SK-N-SH (cell line): ENCODE results near the gene CHST6. TPM values are rescaled to one million over a fixed set of nuclear protein-coding genes. Genes with fewer than 3 reads are reported as not detected.
"Not testable (repeated sequence)": the region's sequence is repeated elsewhere in the genome, so short reads cannot be mapped to it uniquely, and the experiment has no call there.

Source experiments
- CTCF ChIA-PET: fragments of 300-600, 350-600 bp; formaldehyde crosslinking; extraction: SDS; loops from one replicate; lab custom pipeline; 2021; lab: Yijun Ruan, JAX
- POLR2A ChIA-PET: fragments of 350-600 bp; sonication (Branson Sonifier 250); formaldehyde crosslinking; extraction: SDS; loops from one replicate; lab custom pipeline; 2020; ENCODE audit warnings: antibody characterized with exemption, inconsistent platforms; lab: Yijun Ruan, JAX
- DNase-seq: peaks from one replicate; pipeline ENCODE4 v3.0.0; 2012
- H2AFZ ChIP-seq: fragments of 200-600 bp; sonication (generic); 2 replicates; pipeline ENCODE4 v1.8.1; 2016; ENCODE audit warnings: antibody characterized with exemption, mild to moderate bottlenecking, low read depth
- H3F3A ChIP-seq: fragments of 200-600 bp; sonication (generic); replicated peaks from 2 replicates; pipeline ENCODE3; 2016; ENCODE audit warnings: antibody characterized with exemption, mild to moderate bottlenecking; ENCODE audit not compliant: insufficient read depth
- H3K27ac ChIP-seq, 2 experiments: fragments of 200-500 bp in 1 of 2; fragments of 200-600 bp in 1 of 2; sonication (Bioruptor generic) in 1 of 2; sonication (generic), shearing (Covaris generic) in 1 of 2; 2 replicates each; pipeline versions ENCODE4 v1.5.1 to v1.6.1; 2014 to 2016; ENCODE audit warnings: low read depth in 2 of 2, inconsistent platforms in 1 of 2, low read length in 1 of 2, mild to moderate bottlenecking in 1 of 2, mixed read lengths in 1 of 2
- H3K27me3 ChIP-seq: fragments of 200-600 bp; sonication (generic), shearing (Covaris generic); 2 replicates; pipeline ENCODE4 v1.6.1; 2016; ENCODE audit warnings: mixed run types; ENCODE audit not compliant: insufficient read depth
- H3K36me3 ChIP-seq, 2 experiments: fragments of 200-500 bp in 1 of 2; fragments of 200-600 bp in 1 of 2; sonication (Bioruptor generic) in 1 of 2; sonication (generic) in 1 of 2; replicated peaks in 1 of 2; 2 replicates each; pipeline versions ENCODE3 to v1.5.1; 2014 to 2016; ENCODE audit warnings: low read length in 1 of 2, mild to moderate bottlenecking in 1 of 2; ENCODE audit not compliant: insufficient read depth in 2 of 2, control insufficient read depth in 1 of 2
- H3K4me1 ChIP-seq, 2 experiments: fragments of 200-500 bp in 1 of 2; fragments of 200-600 bp in 1 of 2; sonication (Bioruptor generic) in 1 of 2; sonication (generic), shearing (Covaris generic) in 1 of 2; 2 replicates each; pipeline versions ENCODE4 v1.5.1 to v1.6.1; 2014 to 2016; ENCODE audit warnings: low read depth in 1 of 2, low read length in 1 of 2, mixed run types in 1 of 2; ENCODE audit not compliant: insufficient read depth in 2 of 2, control insufficient read depth in 1 of 2
- H3K4me2 ChIP-seq: fragments of 200-600 bp; sonication (generic), shearing (Covaris generic); 2 replicates; pipeline ENCODE4 v1.6.1; 2017; ENCODE audit warnings: mixed run types
- H3K4me3 ChIP-seq, 2 experiments: fragments of 200-500 bp in 1 of 2; fragments of 200-600 bp in 1 of 2; sonication (Bioruptor generic) in 1 of 2; sonication (generic), shearing (Covaris generic) in 1 of 2; 2 replicates each; pipeline versions ENCODE4 v1.5.1 to v1.8.1; 2014 to 2016; ENCODE audit warnings: low read depth in 2 of 2, inconsistent platforms in 1 of 2, low read length in 1 of 2, mild to moderate bottlenecking in 1 of 2, mixed read lengths in 1 of 2, moderate library complexity in 1 of 2
- H3K79me2 ChIP-seq: fragments of 200-600 bp; sonication (generic); 2 replicates; pipeline ENCODE4 v1.8.1; 2017; ENCODE audit warnings: mild to moderate bottlenecking; ENCODE audit not compliant: insufficient read depth
- H3K9ac ChIP-seq: fragments of 200-600 bp; sonication (generic); 2 replicates; pipeline ENCODE4 v1.6.1; 2017; ENCODE audit warnings: mixed run types
- H3K9me2 ChIP-seq: fragments of 200-600 bp; sonication (generic); 2 replicates; pipeline ENCODE4 v1.6.1; 2017; ENCODE audit warnings: mixed run types
- H3K9me3 ChIP-seq: fragments of 200-600 bp; sonication (generic); 2 replicates; pipeline ENCODE4 v1.6.1; 2017; ENCODE audit warnings: mixed run types, mild to moderate bottlenecking, moderate library complexity
- H4K20me1 ChIP-seq: fragments of 200-600 bp; sonication (generic); 2 replicates; pipeline ENCODE4 v1.6.1; 2017; ENCODE audit warnings: mild to moderate bottlenecking, mixed run types; ENCODE audit not compliant: insufficient read depth
- CTCF ChIP-seq: fragments of 200-600 bp; sonication (generic); IDR thresholded peaks from 2 replicates; pipeline ENCODE4 v1.6.1; 2017; ENCODE audit warnings: antibody characterized with exemption, mild to moderate bottlenecking, moderate library complexity
- FOSL2 ChIP-seq: IDR thresholded peaks from 2 replicates; pipeline ENCODE4 v1.4.0; 2012; ENCODE audit warnings: low read depth, mild to moderate bottlenecking, moderate library complexity, borderline replicate concordance
- FOXJ3 ChIP-seq: sonication (generic); formaldehyde crosslinking; IDR thresholded peaks from 2 replicates; pipeline ENCODE4 v1.5.1; 2020; ENCODE audit warnings: mild to moderate bottlenecking, missing genetic modification reagents
- GATA2 ChIP-seq: sonication (generic); formaldehyde crosslinking; IDR thresholded peaks from 2 replicates; pipeline ENCODE4 v1.5.0; 2020; ENCODE audit warnings: mild to moderate bottlenecking, missing genetic modification reagents
- JUND ChIP-seq: IDR thresholded peaks from 2 replicates; pipeline ENCODE4 v1.4.0; 2012
- MEF2A ChIP-seq: IDR thresholded peaks from 2 replicates; pipeline ENCODE4 v1.4.0; 2012; ENCODE audit warnings: low read depth, borderline replicate concordance
- MXI1 ChIP-seq: IDR thresholded peaks from 2 replicates; pipeline ENCODE4 v1.6.1; 2012; ENCODE audit warnings: mild to moderate bottlenecking, low read depth, low read length, improper control_type of control experiment
- NFIC ChIP-seq: IDR thresholded peaks from 2 replicates; pipeline ENCODE4 v1.4.0; 2012; ENCODE audit warnings: borderline replicate concordance
- PBX3 ChIP-seq: IDR thresholded peaks from 2 replicates; pipeline ENCODE4; 2012
- RAD21 ChIP-seq: IDR thresholded peaks from 2 replicates; pipeline ENCODE4 v1.6.1; 2012; ENCODE audit warnings: mild to moderate bottlenecking, low read length
- RFX5 ChIP-seq: IDR thresholded peaks from 2 replicates; pipeline ENCODE4 v1.6.1; 2012; ENCODE audit warnings: mild to moderate bottlenecking, improper control_type of control experiment, low read length
- SIN3A ChIP-seq: IDR thresholded peaks from 2 replicates; pipeline ENCODE4 v1.6.1; 2012; ENCODE audit warnings: low read depth, mild to moderate bottlenecking, low read length, moderate library complexity, borderline replicate concordance
- SMC3 ChIP-seq: IDR thresholded peaks from 2 replicates; pipeline ENCODE4 v1.6.1; 2012; ENCODE audit warnings: low read depth, low read length, improper control_type of control experiment
- TEAD4 ChIP-seq: IDR thresholded peaks from 2 replicates; pipeline ENCODE4 v1.4.0; 2012; ENCODE audit warnings: mild to moderate bottlenecking, borderline replicate concordance; ENCODE audit not compliant: insufficient read depth
- USF1 ChIP-seq: IDR thresholded peaks from 2 replicates; pipeline ENCODE4 v1.4.0; 2012; ENCODE audit warnings: low read depth, borderline replicate concordance
- YY1 ChIP-seq: IDR thresholded peaks from 2 replicates; pipeline ENCODE4 v1.4.0; 2012; ENCODE audit warnings: low read depth, mild to moderate bottlenecking
- ZBTB33 ChIP-seq: IDR thresholded peaks from 2 replicates; pipeline ENCODE4 v1.4.0; 2012; ENCODE audit warnings: low read depth, borderline replicate concordance
- WGBS: methylation state at CpG from one replicate; pipeline ENCODE4 v1.1.6; 2017; ENCODE audit warnings: low lambda C conversion rate; 5-methylcytosine and 5-hydroxymethylcytosine counted together
- polyA plus RNA-seq, 3 experiments: library from polyadenylated mRNA; depleted of rRNA; stranded (reverse); fragments of >200 nt; gene quantifications; 2 replicates each; pipeline ENCODE4 v1.2.3, GENCODE V29; 2012

Gene CHST6
- polyA plus RNA-seq (2012; rRNA removed): 0.26 and 0.30 TPM in 2 replicates
- 0.17 and 0.19 TPM in 2 replicates for polyA plus RNA-seq (2012; cell fraction: cytosol; rRNA removed)
- 0.27 and 0.31 TPM in 2 replicates for polyA plus RNA-seq (2012; cell fraction: nucleus; rRNA removed)

- Histone ChIP-seq H4K20me1 (no peaks in the 10 kb centered on the region), H3K9ac (no peak within 1 kb of the TSS)
- POLR2A ChIA-PET: interaction anchor here (0.7 kb wide), 1 partner anchor 32 kb away, joined by 4 read pairs; no protein-coding TSS in a partner anchor
Measured at GRCh38 chr16:75495076-75495674, at the start of gene CHST6. Gene CHST6 (minus strand): TSS chr16:75495441. CDS start chr16:75479828, 15,613 bp downstream.

GRCh38 chr16:75542462-75542861 is 47.2 kb upstream of the CHST6 start:
- H3K9ac ChIP-seq, H3K9me2 ChIP-seq, H2AFZ ChIP-seq, H3K4me3 ChIP-seq, H3K79me2 ChIP-seq, H3K27me3 ChIP-seq, DNase-seq, H3F3A ChIP-seq, POLR2A ChIA-PET, H3K4me2 ChIP-seq, H3K9me3 ChIP-seq, H4K20me1 ChIP-seq, H3K4me1 ChIP-seq, H3K27ac ChIP-seq: not testable (repeated sequence)
- 94% methylated on average over 2 of the region's 8 CpGs for WGBS
- CTCF ChIA-PET: interaction anchor here (1.5 to 2.0 kb wide), 2 partner anchors 12 to 25 kb away, joined by 4 read pairs; no protein-coding TSS in a partner anchor
- peaks cover 0 to 14% of the 10 kb centered on the region in 2 experiments for H3K36me3 ChIP-seq

More at GRCh38 chr16:75495076-75495674, at the start of gene CHST6:
- peak; percentile 67 for DNase-seq
- Histone ChIP-seq H3K4me1 (peaks cover 7 to 12% of the 10 kb centered on the region in 2 experiments; a peak in 2 of 4 replicates), H3F3A (peaks cover 4% of the 10 kb centered on the region), H3K4me3 (peak within 1 kb of the TSS in 1 of 2 experiments; percentile 37; a peak in 2 of 4 replicates), H3K36me3 (no peaks in the 10 kb centered on the region), H3K27me3 (no peaks in the 10 kb centered on the region), H2AFZ (no peak within 1 kb of the TSS), H3K79me2 (no peaks in the 10 kb centered on the region), H3K9me2 (no peaks in the 10 kb centered on the region), H3K4me2 (peak within 1 kb of the TSS; percentile 60; the same call in 1 of the 2 replicates), H3K27ac (no peak within 1 kb of the TSS), H3K9me3 (no peaks in the 10 kb centered on the region)
- no peak for TF ChIP-seq TEAD4
- TF ChIP-seq JUND: no peak
- TF ChIP-seq ZBTB33: no peak
- no peak for TF ChIP-seq YY1
- no peak for TF ChIP-seq RAD21
- TF ChIP-seq CTCF: no peak
- TF ChIP-seq MEF2A: no peak
- no peak for TF ChIP-seq NFIC
- no peak for TF ChIP-seq SIN3A
- TF ChIP-seq FOXJ3 (CRISPR knock-in tag): no peak
- TF ChIP-seq USF1: no peak
- no peak for TF ChIP-seq FOSL2
- no peak for TF ChIP-seq PBX3
- TF ChIP-seq SMC3: no peak
- TF ChIP-seq RFX5: no peak
- no peak for TF ChIP-seq GATA2 (CRISPR knock-in tag)
- TF ChIP-seq MXI1: no peak
- CTCF ChIA-PET: interaction anchor here (1.0 to 2.7 kb wide), 6 partner anchors 22 to 296 kb away, joined by 3 to 15 read pairs (median 4); no protein-coding TSS in a partner anchor
- WGBS: 48% methylated on average over 10 of the region's 43 CpGs
